Measurements from ENCODE around the gene CEP85.
"Not testable (repeated sequence)": the region's sequence is repeated elsewhere in the genome, so short reads cannot be mapped to it uniquely, and the experiment has no call there.

CEP85 gene

GRCh38 chr1:26289158-26290059 is 55.4 kb downstream of the CEP85 start:
- DNase-seq (ENCODE audit: low read depth in 2 of 2), result no peak

GRCh38 chr1:26290122-26290881 is 56.3 kb downstream of the CEP85 start:
- DNase-seq (ENCODE audit: low read depth in 2 of 2), result no peak

- no peak for DNase-seq (ENCODE audit: low read depth in 2 of 2)
Measured at GRCh38 chr1:26290882-26291261, 56.9 kb downstream of the CEP85 start.

GRCh38 chr1:26291433-26291832 is 57.4 kb downstream of the CEP85 start:
- DNase-seq (ENCODE audit: low read depth in 2 of 2), result no peak

GRCh38 chr1:26291939-26292338 is 57.9 kb downstream of the CEP85 start:
- no peak for DNase-seq (ENCODE audit: low read depth in 2 of 2)

GRCh38 chr1:26292735-26293134 is 58.7 kb downstream of the CEP85 start:
- not testable (repeated sequence) for DNase-seq (ENCODE audit: low read depth in 2 of 2)

- no peak for DNase-seq (ENCODE audit: low read depth in 2 of 2)
Measured at GRCh38 chr1:26293911-26294463, 60.0 kb downstream of the CEP85 start.

- no peak for DNase-seq (ENCODE audit: low read depth in 2 of 2)
Measured at GRCh38 chr1:26295194-26296138, 61.5 kb downstream of the CEP85 start.

DNA sequence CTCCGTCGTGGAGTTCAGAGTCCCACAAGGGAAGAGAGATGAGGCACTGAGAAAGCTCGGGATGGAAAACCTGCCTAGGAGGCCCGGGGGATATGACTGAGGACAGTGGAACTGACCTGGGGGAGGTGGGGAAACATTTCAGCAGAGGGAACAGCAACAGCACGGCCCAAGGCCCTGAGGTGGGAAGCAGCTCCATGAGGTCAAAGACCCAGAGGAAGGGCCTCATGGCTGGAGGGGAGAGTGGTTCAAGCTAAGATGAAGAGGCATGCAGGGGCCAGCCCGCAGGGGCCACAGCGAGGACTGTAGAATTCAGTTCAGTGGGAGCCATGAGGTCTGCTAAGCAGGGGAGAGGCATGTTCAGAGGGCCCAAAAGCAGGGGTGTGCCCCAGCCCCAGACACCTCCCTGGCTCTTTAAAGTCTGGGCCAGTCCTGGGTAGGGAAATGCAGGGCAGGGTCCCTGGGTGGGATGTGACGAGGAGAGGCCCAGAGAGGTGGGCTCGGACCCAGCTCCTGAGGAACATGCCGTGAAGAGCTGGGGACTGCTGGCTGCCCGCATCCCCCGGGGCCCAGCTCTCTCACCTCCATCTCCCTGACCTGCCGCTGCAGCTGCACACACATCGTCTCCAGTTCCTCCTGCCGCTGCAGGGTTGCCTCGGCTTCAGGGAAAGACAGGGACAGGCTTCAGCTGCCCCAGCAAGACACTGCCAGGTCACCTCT is 62.5 kb downstream of the CEP85 start:
- DNase-seq (ENCODE audit: low read depth in 2 of 2), result no peak

GRCh38 chr1:26297057-26297790 is 63.2 kb downstream of the CEP85 start:
- DNase-seq (ENCODE audit: low read depth in 2 of 2), result no peak

- no peak for DNase-seq (ENCODE audit: low read depth in 2 of 2)
Measured at GRCh38 chr1:26297791-26298124, 63.8 kb downstream of the CEP85 start.

- DNase-seq (ENCODE audit: low read depth in 2 of 2), result no peak
Measured at GRCh38 chr1:26300578-26301275, 66.7 kb downstream of the CEP85 start.

- DNase-seq (ENCODE audit: low read depth in 2 of 2), result no peak
Measured at GRCh38 chr1:26302733-26303405, 68.9 kb downstream of the CEP85 start.

- DNase-seq (ENCODE audit: low read depth in 2 of 2), result no peak
Measured at GRCh38 chr1:26305667-26306289, 71.8 kb downstream of the CEP85 start.

DNA sequence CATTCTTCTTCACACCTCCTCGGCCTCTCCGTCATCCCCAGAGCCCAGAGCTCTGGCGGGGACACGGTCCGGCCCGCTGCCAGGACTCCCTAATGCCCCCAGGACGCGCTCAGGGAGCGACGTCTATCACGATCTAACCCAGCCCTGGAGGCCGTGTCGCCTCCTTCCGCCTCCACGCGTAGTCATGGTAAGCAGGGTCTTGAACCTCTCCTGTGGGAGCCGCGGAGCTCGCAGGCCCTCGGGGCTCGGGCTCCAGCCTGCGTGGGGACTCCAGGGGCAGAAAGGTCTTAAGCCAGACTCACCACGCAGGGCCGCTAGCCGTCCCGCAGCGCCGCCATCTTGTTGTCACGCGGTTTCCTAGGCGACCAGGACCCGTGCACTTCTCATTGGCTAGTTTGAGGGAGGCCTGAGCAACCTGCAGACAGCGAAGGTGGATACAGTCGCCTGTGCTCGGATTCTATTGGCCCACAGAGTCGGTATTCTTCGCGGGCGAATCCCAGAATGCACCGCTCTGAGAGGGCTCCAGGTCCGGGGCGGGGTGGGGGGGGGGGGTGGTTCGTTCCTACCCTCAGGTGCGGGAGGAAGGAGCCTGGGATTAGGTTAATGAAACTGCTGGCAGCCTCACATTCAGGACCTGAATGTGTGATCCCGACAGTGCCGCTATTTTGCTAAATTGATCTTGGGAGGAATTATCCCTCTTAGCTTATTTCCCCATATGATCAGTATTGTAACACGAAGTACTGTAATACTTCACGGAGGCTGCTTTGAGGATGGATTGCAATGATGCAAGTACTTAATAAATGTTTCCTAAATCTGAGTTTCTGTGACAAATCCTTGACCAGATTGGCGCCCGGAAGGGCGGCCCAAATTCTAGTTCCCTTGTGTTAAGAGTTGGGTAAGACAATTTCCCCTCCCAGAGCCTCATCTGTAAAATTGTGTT is 72.6 kb downstream of the CEP85 start, which contains the start of gene UBXN11:
Gene UBXN11, minus strand, starts transcription at position 347 of the 940 bp plus-strand sequence. CDS start 3,753 bp downstream, outside the sequence.
- peak; percentile 84 to 85 for DNase-seq (ENCODE audit: low read depth in 2 of 2)

DNA sequence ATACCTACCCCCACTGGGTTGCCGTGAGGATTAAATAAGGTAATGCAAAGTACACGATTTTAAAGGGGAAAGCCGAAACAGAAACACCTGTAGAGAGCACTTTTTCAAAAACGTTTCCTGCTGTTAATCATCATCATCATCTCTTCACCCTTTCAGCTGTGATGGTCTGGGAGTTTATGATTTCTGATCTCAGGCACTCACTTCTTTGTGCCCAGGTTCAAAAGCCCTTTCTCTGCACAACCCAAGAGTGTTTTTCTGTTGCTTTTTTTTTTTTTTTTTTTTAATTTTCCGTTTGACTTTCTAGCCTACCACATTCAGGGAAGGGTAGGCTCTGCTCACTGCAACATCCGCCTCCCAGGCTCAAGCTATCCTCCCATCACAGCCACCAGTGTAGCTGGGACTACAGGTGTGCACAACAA is 73.4 kb downstream of the CEP85 start:
- no peak for DNase-seq (ENCODE audit: low read depth in 2 of 2)
